Measurements from ENCODE around the gene LBHD2. TPM values are rescaled to one million over a fixed set of nuclear protein-coding genes. Genes with fewer than 3 reads are reported as not detected.
A peak's percentile ranks its signal among the peaks of the same experiment; 100 is the strongest.

Gene LBHD2
- total and polyA plus RNA-seq, 2 of the 13 experiments (the other 11 are each of a cell fraction or from before 2014, with no cell fraction given) = 0.67 to 1.00 TPM

- TF ChIP-seq ZNF142 (CRISPR knock-in tag; IDR thresholded peaks at IDR 0.05) (no peak), ZNF207 (IDR thresholded peaks at IDR 0.05; ENCODE audit: borderline replicate concordance) (no peak), CHD2 (IDR thresholded peaks at IDR 0.05; ENCODE audit: low read depth, low read length) (no peak), ZNF672 (CRISPR knock-in tag; IDR thresholded peaks at IDR 0.05) (no peak), IRF1 (CRISPR knock-in tag; IDR thresholded peaks at IDR 0.05; ENCODE audit: low read depth) (no peak), KDM5A (IDR thresholded peaks at IDR 0.05; ENCODE audit: borderline replicate concordance, low read length) (no peak), ZNF317 (CRISPR knock-in tag; IDR thresholded peaks at IDR 0.05) (no peak), LRRFIP1 (CRISPR knock-in tag; conservative IDR thresholded peaks at IDR 0.05) (no peak), ZNF564 (CRISPR knock-in tag; IDR thresholded peaks at IDR 0.05) (no peak), ZNF562 (CRISPR knock-in tag; IDR thresholded peaks at IDR 0.05; ENCODE audit: borderline replicate concordance) (no peak), ZBTB3 (CRISPR knock-in tag; IDR thresholded peaks at IDR 0.05; ENCODE audit: borderline replicate concordance, low read depth) (no peak), ZNF468 (CRISPR knock-in tag; IDR thresholded peaks at IDR 0.05) (no peak), FOSL2 (CRISPR knock-in tag; IDR thresholded peaks at IDR 0.05) (no peak)
- TF ChIP-seq, protein P1, sequence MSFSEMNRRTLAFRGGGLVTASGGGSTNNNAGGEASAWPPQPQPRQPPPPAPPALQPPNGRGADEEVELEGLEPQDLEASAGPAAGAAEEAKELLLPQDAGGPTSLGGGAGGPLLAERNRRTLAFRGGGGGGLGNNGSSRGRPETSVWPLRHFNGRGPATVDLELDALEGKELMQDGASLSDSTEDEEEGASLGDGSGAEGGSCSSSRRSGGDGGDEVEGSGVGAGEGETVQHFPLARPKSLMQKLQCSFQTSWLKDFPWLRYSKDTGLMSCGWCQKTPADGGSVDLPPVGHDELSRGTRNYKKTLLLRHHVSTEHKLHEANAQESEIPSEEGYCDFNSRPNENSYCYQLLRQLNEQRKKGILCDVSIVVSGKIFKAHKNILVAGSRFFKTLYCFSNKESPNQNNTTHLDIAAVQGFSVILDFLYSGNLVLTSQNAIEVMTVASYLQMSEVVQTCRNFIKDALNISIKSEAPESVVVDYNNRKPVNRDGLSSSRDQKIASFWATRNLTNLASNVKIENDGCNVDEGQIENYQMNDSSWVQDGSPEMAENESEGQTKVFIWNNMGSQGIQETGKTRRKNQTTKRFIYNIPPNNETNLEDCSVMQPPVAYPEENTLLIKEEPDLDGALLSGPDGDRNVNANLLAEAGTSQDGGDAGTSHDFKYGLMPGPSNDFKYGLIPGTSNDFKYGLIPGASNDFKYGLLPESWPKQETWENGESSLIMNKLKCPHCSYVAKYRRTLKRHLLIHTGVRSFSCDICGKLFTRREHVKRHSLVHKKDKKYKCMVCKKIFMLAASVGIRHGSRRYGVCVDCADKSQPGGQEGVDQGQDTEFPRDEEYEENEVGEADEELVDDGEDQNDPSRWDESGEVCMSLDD (CRISPR knock-in tag; IDR thresholded peaks at IDR 0.05; ENCODE audit: borderline replicate concordance) = 0 out of 2 replicates have a peak, but pooled peaks have one; percentile 14
- TF ChIP-seq, protein P2, sequence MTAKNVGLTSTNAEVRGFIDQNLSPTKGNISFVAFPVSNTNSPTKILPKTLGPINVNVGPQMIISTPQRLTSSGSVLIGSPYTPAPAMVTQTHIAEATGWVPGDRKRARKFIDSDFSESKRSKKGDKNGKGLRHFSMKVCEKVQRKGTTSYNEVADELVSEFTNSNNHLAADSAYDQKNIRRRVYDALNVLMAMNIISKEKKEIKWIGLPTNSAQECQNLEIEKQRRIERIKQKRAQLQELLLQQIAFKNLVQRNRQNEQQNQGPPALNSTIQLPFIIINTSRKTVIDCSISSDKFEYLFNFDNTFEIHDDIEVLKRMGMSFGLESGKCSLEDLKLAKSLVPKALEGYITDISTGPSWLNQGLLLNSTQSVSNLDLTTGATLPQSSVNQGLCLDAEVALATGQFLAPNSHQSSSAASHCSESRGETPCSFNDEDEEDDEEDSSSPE (CRISPR knock-in tag; IDR thresholded peaks at IDR 0.05) = no peak
Observed at GRCh38 chr14:103091041-103091882, 7.3 kb downstream of the LBHD2 start (continued).
